OCI-LY7 (cell line): ENCODE data around the gene RRAD.

Source experiments
- CTCF ChIP-seq: fragments of 200-600 bp; sonication (generic); conservative IDR thresholded peaks from 2 replicates; pipeline ENCODE4 v1.5.1; 2014; ENCODE audit warnings: mild to moderate bottlenecking, antibody characterized with exemption, low read length, moderate library complexity, mixed read lengths
- EZH2phosphoT487 ChIP-seq: fragments of 200-600 bp; sonication (generic); IDR thresholded peaks from 2 replicates; pipeline ENCODE4 v1.6.1; 2018; ENCODE audit warnings: low read depth, borderline replicate concordance, mild to moderate bottlenecking, mixed run types, antibody characterized with exemption, low read length, moderate library complexity, mixed read lengths

GRCh38 chr16:66895689-66895979, 29.7 kb downstream of the RRAD start:
- TF ChIP-seq CTCF (no peak), EZH2phosphoT487 (no peak)
